Stimulated activated CD4-positive, alpha-beta T cell treated with anti-CD3 and anti-CD28 coated beads, Interleukin-1b, Interleukin-23, amount 100 ng/mL, for 4 hours (primary cell): Measurements from ENCODE around the gene CLMN.

Source experiments
- DNase-seq, 2 donors: peaks; one replicate each; pipeline ENCODE4 v3.0.0-alpha.2; 2020; ENCODE audit warnings: low read depth in 2 of 2

Gene CLMN

GRCh38 chr14:95165517-95165916, 154.2 kb downstream of the CLMN start:
- no peak for DNase-seq

- no peak for DNase-seq
These were observed 155.2 kb downstream of the CLMN start for GRCh38 chr14:95164506-95164905.

DNA sequence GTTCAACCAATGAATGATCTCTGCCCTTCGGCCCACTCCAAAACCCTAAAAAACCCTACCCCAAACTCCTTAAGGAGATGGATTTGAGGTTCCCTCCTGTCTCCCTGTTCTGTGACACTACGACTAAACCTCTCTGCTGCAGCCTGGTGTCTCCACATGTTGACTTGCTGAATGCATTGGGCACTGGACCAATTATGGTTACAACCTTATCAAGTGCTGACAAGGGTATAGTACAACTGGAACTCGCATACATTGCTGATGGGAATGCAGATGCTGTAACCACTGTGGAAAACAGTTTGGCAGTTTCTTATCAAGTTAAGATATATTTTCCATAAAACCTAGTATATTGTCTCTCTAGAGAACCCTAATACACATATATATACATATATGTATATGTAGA, 156.0 kb downstream of the CLMN start:
- no peak for DNase-seq

- no peak for DNase-seq
These were observed 156.6 kb downstream of the CLMN start for GRCh38 chr14:95163132-95163531.

- DNase-seq, result no peak
These were observed 157.1 kb downstream of the CLMN start for GRCh38 chr14:95162641-95163040.

DNA sequence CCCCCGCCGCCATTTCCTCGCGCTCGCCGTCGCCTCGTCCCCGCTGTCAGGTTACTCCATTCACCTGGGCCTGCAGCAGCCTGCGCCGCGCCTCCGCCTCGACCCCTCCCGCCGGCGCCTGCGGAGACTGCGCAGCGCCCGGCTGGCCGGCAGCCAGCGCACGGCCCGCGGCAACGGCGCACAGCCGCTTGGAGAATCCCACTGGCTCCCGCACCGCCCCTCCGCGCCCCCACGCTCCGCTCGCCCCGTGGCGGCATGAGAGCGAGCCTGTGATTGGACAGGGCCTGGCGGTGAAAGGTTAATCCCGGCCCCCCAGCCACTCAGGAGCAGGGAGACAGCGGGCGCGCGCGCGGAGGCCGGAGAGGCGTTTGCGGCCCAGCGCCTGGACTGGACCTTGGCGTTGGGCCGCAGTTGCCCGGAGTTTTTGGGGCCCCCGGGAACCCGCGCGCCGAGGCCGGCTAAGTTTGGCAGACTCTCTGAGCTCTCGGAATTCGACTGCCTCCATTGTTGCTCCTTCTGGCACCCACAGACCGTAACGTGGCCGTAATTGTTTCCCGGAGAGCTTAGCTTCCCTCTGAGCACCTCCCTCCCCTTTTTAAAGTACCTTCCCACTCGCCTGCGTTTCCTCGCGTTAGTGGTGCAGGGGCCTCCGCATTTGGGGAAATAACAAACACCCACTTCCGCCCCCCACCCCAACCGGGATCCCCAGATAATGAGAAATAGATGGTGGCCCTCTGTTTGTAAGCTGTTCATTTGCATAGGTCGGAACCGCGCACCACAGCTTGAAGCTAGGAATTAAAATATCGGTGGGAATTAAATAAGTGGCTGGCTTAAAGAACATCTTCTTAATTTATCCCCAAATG, 162.2 kb downstream of the CLMN start, which contains the start of gene DICER1:
DICER1 (minus strand) TSS at position 203 of the 863 bp plus-strand sequence. CDS start 24,071 bp downstream, outside the sequence.
- peak; percentile 95 to 96 for DNase-seq

GRCh38 chr14:95157048-95157326, 162.7 kb downstream of the CLMN start:
- DNase-seq, result no peak

- peak; percentile 8 to 32 for DNase-seq
These were observed 163.3 kb downstream of the CLMN start for GRCh38 chr14:95156161-95157047.

DNA sequence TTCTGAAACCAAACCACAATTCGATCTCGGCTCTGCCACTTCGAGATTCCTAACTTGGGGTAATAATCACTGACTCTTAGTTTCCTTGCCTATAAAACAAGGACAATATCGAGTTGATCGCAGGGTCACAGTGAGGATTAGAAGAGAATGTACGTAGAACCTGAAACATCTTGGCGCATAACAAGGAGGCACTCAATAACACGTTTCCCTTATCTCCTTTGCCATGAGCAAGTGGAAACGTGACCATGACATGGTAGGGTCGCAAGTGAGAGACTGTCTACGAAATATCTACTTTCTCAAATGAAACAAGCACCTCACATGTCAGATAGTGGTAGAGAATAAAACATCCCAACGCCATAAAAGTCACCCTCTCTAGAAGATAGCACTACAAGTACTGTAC, 164.7 kb downstream of the CLMN start:
- no peak for DNase-seq

GRCh38 chr14:95153866-95154265, 165.8 kb downstream of the CLMN start:
- DNase-seq, result no peak

DNA sequence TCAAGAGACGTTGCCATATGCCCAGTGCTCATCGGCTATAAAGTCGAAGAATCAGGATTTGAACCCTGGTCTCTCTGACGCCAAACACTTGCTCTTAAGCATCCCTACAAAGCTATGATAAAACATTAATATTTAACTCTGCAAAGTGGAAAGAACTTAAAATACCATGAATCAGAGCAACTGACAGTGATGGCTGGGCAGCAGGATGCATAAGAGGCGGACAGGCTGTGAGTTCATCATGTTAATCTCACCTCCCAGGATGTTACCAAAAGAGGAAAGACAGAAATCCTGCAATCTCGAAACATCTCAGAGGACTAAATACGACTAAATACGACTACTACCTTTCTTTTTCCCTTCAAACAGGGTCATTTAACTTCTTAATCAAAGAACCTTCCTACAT, 168.1 kb downstream of the CLMN start:
- no peak for DNase-seq

GRCh38 chr14:95150910-95151309, 168.8 kb downstream of the CLMN start:
- no peak for DNase-seq

DNA sequence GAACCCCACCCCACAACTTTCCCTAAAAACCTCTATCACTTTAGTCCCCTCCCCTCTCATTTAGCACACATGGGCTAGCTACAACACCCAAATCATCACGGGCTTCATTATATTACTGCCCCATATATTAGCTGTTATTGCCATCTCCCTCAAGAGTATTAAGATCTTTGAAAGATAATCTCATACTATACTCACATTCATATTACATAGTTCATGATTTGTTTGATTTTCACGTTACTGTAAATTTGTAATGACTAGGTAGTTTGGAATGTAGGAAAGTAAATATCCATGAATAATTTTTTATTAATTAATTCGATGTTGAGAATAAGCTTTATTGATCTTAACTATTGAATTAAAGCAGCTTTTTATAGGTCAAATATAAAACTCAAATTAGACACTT, 170.3 kb downstream of the CLMN start:
- no peak for DNase-seq

DNA sequence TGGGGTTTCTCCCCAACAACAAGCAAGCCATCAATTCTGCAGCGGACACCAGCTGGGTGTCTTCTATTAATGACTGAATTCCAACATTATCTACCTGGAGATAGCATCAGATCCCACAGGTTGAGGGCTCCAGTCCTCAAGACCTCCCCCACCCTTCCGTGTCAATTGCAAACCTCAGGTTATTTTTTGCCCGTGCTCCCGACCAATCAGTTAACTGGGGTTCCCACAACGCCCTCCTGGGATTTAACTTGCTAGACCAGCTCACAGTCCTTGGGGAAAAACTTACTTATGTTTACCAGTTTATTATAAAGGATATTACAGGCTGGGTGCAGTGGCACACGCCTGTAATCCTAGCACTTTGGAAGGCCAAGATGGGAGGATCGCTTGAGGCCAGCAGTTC, 172.1 kb downstream of the CLMN start:
- DNase-seq, result no peak

- DNase-seq, result no peak
These were observed 173.5 kb downstream of the CLMN start for GRCh38 chr14:95146079-95146771.

DNA sequence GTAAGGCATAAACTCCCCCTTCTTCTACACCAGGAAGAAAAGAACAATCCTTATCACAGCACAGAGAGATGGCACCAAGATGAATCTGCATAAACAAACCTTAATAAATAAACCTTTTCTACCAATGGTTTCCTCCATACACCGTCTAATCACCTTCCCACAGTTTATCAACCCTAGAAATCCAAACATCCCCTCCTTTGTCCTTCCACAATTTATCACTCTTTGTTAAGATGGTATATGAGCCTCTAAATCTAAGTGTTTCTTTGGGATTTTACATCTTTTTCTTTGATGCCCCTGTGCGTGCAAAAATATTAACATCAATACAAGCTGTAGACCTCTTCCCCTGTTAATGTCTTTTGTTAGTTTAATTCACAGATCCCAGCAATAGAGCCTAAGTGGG, 174.9 kb downstream of the CLMN start:
- no peak for DNase-seq

DNA sequence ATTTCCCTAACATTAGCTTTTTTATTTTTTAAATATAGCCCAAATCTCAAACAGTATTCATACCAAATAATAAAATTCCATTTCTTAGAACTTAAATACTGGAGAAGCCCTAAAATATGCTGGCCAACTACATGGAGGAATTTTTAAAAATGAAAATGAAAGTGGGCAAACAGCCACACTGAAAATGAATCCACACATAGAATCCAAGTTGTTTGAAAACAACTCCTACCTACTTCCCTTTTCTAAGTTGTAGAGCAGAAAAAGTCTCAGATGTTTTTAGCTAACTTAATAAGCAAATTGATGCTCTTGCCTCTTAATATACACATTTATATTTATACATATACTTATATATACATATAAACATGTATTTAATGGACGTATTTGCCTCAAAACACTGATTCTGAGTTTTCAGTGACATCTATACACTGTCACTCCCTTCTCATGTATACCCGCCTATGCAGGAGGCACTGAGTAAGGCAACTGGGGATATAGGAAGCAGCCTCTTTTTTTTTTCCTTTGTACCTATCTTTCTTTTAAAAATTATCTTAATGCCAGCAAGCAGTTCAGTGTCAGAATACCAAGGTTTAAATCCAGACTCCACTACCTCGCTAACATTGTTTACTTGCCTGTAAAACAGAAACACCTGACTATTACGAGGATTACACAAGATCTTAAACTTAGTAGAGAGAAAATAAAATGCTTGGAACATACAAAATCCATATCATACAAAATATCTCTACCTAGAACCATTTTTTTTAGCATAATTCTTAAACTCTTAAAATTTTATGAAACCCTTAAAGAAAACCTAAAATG, 175.7 kb downstream of the CLMN start:
- DNase-seq, result no peak

DNA sequence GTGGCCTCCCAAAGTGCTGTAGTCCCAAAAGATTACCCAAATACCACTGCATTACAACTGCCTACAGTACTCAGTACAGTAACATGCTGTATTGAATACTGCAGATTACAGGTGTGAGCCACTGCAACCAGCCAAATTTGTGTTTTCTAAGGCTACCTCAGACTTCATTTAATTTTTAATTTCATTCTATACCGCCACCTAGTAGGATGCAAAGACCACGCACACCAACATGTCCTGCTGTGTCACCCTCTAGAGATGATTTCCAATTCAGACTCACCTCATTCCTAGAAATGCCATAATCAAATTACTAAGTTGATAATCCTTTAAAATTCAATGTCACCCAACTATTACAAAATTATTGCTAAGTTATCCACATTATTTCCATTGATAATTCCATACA, 177.5 kb downstream of the CLMN start:
- no peak for DNase-seq

DNA sequence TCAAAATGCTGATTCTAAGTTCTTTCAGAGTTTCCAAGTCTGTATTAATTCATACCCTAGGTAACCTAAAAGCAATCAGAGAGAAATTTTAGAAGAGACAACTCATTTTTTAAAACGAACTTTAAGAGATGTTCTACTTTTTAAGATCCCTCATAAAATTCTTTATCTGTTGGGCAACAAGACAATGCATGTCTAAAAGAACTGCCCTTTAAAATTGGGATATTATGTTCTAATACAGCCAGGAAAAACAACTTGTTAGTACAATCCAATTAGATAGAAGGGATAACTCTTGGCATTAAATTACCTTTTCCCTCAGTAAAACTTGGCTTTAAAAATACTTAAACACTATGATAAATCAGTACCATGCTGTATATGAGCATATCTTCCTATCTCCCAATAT, 178.0 kb downstream of the CLMN start:
- DNase-seq, result no peak

- no peak for DNase-seq
These were observed 179.4 kb downstream of the CLMN start for GRCh38 chr14:95140060-95140858.

DNA sequence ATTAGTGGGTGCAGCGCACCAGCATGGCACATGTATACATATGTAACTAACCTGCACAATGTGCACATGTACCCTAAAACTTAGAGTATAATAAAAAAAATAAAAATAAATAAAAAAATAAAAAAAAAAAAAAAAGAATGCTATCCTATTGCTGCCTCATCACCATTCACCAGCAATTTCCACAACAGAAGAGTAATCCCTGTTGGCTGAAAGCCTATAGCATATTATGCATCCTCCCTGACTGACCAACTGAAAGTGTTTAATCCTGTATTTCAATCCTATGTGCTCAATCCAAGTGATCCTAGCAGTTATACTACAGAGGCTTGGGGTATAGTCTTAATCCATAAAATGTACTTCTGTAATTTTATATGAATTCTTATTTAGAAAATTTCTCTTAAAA, 180.8 kb downstream of the CLMN start:
- no peak for DNase-seq
